HL-60 (cell line): ENCODE results near the gene IQGAP1.
"Not testable (repeated sequence)": the region's sequence is repeated elsewhere in the genome, so short reads cannot be mapped to it uniquely, and the experiment has no call there.

ENCODE experiments used
- DNase-seq, 2 experiments: peaks; one replicate each; pipeline ENCODE4 v3.0.0-alpha.2; 2010 to 2020; ENCODE audit warnings: low read depth in 1 of 2, low spot score in 1 of 2
- H3K27ac ChIP-seq: fragments of 250-450 bp; sonication (Bioruptor Pico); replicated peaks from 2 replicates; pipeline ENCODE4 v1.5.1; 2020; ENCODE audit warnings: mild to moderate bottlenecking, moderate library complexity
- H3K27me3 ChIP-seq: fragments of 250-450 bp; sonication (Bioruptor Pico); 2 replicates; pipeline ENCODE4 v1.5.1; 2021; ENCODE audit warnings: mild to moderate bottlenecking, moderate library complexity; ENCODE audit not compliant: insufficient read depth, poor library complexity, severe bottlenecking
- H3K4me3 ChIP-seq: replicated peaks from 2 replicates; pipeline ENCODE4 v1.5.1; 2011; ENCODE audit warnings: mild to moderate bottlenecking, control low read depth, low read length; ENCODE audit not compliant: insufficient read depth
- CTCF ChIP-seq: IDR thresholded peaks from one replicate; pipeline ENCODE4 v1.5.1; 2011; ENCODE audit warnings: low read length, control low read depth, inconsistent platforms; ENCODE audit not compliant: insufficient read depth
- GABPA ChIP-seq: IDR thresholded peaks from 2 replicates; pipeline ENCODE4 v1.6.1; 2012; ENCODE audit warnings: low read depth
- POLR2AphosphoS5 ChIP-seq: IDR thresholded peaks from 2 replicates; pipeline ENCODE4 v1.6.1; 2012; ENCODE audit warnings: low read depth
- SPI1 ChIP-seq: IDR thresholded peaks from 2 replicates; pipeline ENCODE4 v1.6.1; 2012; ENCODE audit warnings: low read depth, mild to moderate bottlenecking, borderline replicate concordance
- TF ChIP-seq, protein P1 (sequence below): IDR thresholded peaks from 2 replicates; pipeline ENCODE4 v1.6.1; 2012; ENCODE audit warnings: low read depth; ENCODE audit not compliant: insufficient replicate concordance

The IQGAP1 gene

DNA sequence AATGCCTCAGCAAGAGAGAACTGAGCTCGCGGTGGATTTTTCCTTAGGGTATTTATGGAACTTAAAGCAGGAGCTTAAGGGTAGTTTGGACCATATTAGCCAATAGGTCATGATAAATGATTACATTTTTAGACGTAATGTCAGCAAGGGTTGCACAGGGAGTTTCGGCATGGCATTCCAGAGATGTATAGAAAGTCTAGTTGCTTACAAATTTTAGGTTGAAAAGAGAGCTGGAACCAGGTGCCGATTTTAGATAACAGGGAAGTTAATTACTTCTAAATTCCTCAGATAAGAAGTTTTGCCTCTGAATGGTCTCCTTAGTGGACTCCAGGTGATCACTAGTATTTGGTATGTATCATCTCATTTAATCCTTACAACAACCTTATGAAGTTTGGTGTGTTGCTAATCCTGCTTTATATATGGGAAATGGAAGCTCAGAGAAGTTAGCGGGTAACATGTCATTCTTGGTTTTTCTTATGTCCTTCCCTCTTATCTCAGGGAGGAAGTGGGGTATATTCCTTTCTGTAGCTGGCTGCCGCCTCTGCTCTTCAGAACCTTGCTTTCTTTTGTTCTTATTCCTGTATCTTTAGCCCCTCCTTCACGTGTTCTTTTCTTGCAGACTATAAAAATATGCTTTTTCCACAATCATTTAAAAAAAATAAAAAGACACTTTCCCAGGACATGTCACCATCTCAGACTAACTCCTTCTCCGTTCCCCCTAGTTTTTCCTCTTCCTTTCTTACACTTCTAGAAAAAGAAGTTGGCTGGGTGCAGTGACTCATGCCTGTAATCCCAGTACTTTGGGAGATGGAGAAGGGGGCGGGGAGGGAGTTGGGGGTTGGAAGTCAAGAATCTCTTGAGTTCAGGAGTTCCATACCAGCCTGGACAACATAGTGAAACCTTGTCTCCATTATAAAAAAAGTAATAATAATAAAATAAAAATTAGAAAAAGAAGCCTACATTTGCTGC is 25.7 kb downstream of the IQGAP1 start:
- peak; percentile 87 for TF ChIP-seq SPI1
- TF ChIP-seq, protein P1, sequence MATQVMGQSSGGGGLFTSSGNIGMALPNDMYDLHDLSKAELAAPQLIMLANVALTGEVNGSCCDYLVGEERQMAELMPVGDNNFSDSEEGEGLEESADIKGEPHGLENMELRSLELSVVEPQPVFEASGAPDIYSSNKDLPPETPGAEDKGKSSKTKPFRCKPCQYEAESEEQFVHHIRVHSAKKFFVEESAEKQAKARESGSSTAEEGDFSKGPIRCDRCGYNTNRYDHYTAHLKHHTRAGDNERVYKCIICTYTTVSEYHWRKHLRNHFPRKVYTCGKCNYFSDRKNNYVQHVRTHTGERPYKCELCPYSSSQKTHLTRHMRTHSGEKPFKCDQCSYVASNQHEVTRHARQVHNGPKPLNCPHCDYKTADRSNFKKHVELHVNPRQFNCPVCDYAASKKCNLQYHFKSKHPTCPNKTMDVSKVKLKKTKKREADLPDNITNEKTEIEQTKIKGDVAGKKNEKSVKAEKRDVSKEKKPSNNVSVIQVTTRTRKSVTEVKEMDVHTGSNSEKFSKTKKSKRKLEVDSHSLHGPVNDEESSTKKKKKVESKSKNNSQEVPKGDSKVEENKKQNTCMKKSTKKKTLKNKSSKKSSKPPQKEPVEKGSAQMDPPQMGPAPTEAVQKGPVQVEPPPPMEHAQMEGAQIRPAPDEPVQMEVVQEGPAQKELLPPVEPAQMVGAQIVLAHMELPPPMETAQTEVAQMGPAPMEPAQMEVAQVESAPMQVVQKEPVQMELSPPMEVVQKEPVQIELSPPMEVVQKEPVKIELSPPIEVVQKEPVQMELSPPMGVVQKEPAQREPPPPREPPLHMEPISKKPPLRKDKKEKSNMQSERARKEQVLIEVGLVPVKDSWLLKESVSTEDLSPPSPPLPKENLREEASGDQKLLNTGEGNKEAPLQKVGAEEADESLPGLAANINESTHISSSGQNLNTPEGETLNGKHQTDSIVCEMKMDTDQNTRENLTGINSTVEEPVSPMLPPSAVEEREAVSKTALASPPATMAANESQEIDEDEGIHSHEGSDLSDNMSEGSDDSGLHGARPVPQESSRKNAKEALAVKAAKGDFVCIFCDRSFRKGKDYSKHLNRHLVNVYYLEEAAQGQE, result no peak
- no peak for TF ChIP-seq GABPA
- H3K4me3 ChIP-seq, result no peak overlapping the region
- DNase-seq, result no peak
- H3K27me3 ChIP-seq, result no peaks in the 10 kb centered on the region
- peak overlapping the region; percentile 43 for H3K27ac ChIP-seq

DNA sequence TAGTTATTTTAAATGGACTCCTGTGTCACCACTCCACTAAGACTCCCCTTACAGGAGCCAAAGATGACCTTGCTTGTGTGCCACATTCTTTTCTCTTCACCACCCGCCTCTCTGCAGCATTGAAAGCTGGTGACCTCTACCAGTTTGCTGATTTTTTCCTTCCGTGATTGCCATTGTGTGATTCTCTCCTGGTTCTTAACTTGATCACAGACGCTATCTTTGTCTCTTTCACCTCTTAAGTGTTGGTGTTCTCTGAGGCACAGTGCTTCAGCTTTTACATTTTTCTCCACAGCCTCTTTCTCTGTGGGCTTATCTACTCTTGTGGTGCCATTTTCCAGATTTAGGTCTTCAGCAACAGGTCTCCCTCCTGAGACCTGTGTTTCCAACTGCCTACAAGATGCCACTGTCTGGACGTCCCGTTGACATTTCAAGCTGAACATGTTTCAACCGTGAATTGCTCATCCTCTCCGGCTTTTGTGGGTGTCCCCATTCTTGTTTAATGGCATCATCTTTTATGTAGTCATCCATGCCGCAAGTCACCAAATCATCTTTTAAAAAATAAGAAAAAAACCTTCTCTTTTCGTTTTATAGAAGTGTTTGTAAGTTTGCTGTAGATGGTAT is 26.5 kb downstream of the IQGAP1 start:
- no peak for DNase-seq
- Histone ChIP-seq H3K4me3 (no peak overlapping the region), H3K27me3 (no peaks in the 10 kb centered on the region), H3K27ac (no peak overlapping the region; the same call in 1 of the 2 replicates)
- TF ChIP-seq POLR2AphosphoS5 (no peak), CTCF (no peak), SPI1 (no peak), GABPA (no peak)
- TF ChIP-seq, protein P1, result no peak

DNA sequence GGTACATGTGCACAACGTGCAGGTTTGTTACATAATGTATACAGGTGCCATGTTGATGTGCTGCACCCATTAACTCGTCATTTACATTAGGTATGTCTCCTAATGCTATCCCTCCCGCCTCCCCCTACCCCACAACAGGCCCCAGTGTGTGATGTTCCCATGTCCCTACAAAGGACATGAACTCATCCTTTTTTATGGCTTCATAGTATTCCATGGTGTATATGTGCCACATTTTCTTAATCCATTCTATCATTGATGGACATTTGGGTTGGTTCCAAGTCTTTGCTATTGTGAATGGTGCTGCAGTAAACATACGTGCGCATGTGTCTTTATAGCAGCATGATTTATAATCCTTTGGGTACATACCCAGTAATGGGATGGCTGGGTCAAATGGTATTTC is 28.0 kb downstream of the IQGAP1 start:
- H3K27ac ChIP-seq, DNase-seq, H3K4me3 ChIP-seq, H3K27me3 ChIP-seq: not testable (repeated sequence)

DNA sequence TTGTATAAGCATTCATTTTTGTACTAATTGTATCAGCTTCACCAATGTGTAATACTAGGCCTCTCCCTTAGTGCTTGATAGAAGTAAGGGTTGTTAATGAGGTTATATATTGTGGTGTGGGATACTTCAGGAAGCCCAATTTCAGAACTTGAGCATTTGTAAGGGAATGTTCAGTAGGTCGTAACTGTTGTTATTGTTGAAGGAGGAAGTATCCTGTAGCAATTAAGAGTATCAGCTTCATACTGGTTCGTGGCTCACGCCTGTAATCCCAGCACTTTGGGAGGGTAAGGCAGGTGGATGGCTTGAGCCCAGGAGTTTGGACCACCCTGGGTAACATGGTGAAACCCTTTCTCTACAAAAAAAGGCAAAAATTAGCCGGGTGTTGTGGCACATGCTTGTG is 30.6 kb downstream of the IQGAP1 start:
- no peak overlapping the region for H3K4me3 ChIP-seq
- no peaks in the 10 kb centered on the region for H3K27me3 ChIP-seq
- no peak for TF ChIP-seq GABPA
- TF ChIP-seq POLR2AphosphoS5, result no peak
- TF ChIP-seq, protein P1, result no peak
- TF ChIP-seq CTCF, result no peak
- no peak for DNase-seq
- no peak overlapping the region for H3K27ac ChIP-seq
